PFSK-1 (cell line): ENCODE measurements around the gene SLC34A1.

Experiments used
- POLR2AphosphoS5 ChIP-seq: IDR thresholded peaks from 2 replicates; pipeline ENCODE4 v1.6.1; 2012; ENCODE audit warnings: low read depth, mild to moderate bottlenecking, control low read depth, low read length, moderate library complexity
- TAF1 ChIP-seq: IDR thresholded peaks from 2 replicates; pipeline ENCODE4 v1.6.1; 2012; ENCODE audit warnings: low read length, control low read depth, borderline replicate concordance; ENCODE audit not compliant: insufficient read depth

- TF ChIP-seq POLR2AphosphoS5: no peak
- TF ChIP-seq TAF1: no peak
These were observed 24.4 kb upstream of the SLC34A1 start for GRCh38 chr5:177359860-177360259.
